ENCODE measurements around the gene RABGEF1.

GRCh38 chr7:66693331-66693730, 47.2 kb upstream of the RABGEF1 start:
- TF ChIP-seq, protein P1, sequence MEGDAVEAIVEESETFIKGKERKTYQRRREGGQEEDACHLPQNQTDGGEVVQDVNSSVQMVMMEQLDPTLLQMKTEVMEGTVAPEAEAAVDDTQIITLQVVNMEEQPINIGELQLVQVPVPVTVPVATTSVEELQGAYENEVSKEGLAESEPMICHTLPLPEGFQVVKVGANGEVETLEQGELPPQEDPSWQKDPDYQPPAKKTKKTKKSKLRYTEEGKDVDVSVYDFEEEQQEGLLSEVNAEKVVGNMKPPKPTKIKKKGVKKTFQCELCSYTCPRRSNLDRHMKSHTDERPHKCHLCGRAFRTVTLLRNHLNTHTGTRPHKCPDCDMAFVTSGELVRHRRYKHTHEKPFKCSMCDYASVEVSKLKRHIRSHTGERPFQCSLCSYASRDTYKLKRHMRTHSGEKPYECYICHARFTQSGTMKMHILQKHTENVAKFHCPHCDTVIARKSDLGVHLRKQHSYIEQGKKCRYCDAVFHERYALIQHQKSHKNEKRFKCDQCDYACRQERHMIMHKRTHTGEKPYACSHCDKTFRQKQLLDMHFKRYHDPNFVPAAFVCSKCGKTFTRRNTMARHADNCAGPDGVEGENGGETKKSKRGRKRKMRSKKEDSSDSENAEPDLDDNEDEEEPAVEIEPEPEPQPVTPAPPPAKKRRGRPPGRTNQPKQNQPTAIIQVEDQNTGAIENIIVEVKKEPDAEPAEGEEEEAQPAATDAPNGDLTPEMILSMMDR (conservative IDR thresholded peaks at IDR 0.05; ENCODE audit: low read length), result no peak
- no peak for TF ChIP-seq EZH2phosphoT487 (IDR thresholded peaks at IDR 0.05; ENCODE audit: borderline replicate concordance)

Measured in Loucy (cell line).